Measurements from ENCODE around the gene KCTD1.

DNA sequence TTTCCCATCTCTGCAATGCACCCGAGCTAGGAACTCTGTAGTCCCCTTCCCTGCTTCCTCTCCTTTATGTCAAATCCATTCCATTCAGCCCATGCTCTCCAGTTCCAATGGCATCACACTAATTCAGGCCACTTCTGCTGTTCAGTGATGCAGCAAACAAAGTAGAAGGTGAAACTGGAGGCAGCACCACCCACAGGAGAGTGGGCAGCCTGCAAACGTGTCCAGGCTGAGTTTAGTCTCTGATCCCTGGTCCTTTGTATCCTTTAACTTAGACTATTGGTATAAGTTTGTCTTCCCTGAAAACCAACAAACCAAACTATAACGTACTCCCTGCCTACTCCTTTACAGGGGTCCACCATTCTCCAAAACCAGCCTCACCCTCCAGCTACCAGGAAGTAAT, 14.7 kb upstream of the KCTD1 start:
- TF ChIP-seq NANOG (IDR thresholded peaks at IDR 0.05; ENCODE audit: insufficient read depth, low read depth, low read length, poor library complexity, severe bottlenecking) (no peak), POLR2A (IDR thresholded peaks at IDR 0.05; ENCODE audit: control extremely low read depth in 1 of 2, low read depth in 2 of 2, low read length in 2 of 2) (no peak), ZNF274 (IDR thresholded peaks at IDR 0.05; ENCODE audit: borderline replicate concordance, extremely low read depth, low read length) (no peak), MAX (IDR thresholded peaks at IDR 0.05) (no peak), RAD21 (IDR thresholded peaks at IDR 0.05 in 1 of 2, conservative IDR thresholded peaks at IDR 0.05 in 1 of 2; ENCODE audit: low read depth in 2 of 2, low read length in 2 of 2) (no peak), YY1 (IDR thresholded peaks at IDR 0.05; ENCODE audit: low read depth, low read length) (no peak), POLR2AphosphoS5 (IDR thresholded peaks at IDR 0.05; ENCODE audit: low read depth, low read length) (no peak)
- TF ChIP-seq, protein P1, sequence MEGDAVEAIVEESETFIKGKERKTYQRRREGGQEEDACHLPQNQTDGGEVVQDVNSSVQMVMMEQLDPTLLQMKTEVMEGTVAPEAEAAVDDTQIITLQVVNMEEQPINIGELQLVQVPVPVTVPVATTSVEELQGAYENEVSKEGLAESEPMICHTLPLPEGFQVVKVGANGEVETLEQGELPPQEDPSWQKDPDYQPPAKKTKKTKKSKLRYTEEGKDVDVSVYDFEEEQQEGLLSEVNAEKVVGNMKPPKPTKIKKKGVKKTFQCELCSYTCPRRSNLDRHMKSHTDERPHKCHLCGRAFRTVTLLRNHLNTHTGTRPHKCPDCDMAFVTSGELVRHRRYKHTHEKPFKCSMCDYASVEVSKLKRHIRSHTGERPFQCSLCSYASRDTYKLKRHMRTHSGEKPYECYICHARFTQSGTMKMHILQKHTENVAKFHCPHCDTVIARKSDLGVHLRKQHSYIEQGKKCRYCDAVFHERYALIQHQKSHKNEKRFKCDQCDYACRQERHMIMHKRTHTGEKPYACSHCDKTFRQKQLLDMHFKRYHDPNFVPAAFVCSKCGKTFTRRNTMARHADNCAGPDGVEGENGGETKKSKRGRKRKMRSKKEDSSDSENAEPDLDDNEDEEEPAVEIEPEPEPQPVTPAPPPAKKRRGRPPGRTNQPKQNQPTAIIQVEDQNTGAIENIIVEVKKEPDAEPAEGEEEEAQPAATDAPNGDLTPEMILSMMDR (IDR thresholded peaks at IDR 0.05; ENCODE audit: control extremely low read depth in 1 of 3, insufficient read depth in 1 of 3, low read depth in 1 of 3, low read length in 3 of 3): no peak
- TF ChIP-seq, protein P2, sequence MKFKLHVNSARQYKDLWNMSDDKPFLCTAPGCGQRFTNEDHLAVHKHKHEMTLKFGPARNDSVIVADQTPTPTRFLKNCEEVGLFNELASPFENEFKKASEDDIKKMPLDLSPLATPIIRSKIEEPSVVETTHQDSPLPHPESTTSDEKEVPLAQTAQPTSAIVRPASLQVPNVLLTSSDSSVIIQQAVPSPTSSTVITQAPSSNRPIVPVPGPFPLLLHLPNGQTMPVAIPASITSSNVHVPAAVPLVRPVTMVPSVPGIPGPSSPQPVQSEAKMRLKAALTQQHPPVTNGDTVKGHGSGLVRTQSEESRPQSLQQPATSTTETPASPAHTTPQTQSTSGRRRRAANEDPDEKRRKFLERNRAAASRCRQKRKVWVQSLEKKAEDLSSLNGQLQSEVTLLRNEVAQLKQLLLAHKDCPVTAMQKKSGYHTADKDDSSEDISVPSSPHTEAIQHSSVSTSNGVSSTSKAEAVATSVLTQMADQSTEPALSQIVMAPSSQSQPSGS (IDR thresholded peaks at IDR 0.05; ENCODE audit: low read length): no peak

Measured in H1 (cell line).